HG03039 (cell line): ENCODE data around the gene CAPN11.

ENCODE experiments used
- ATAC-seq: cut with Tn5 transposase; IDR thresholded peaks from one replicate; pipeline ENCODE4 v1.9.1; 2021; ENCODE audit warnings: mild to moderate bottlenecking, moderate library complexity; ENCODE audit not compliant: unreplicated experiment

Gene CAPN11

GRCh38 chr6:44152533-44152932, 6.1 kb upstream of the CAPN11 start:
- ATAC-seq = no peak

- no peak for ATAC-seq
Observed at GRCh38 chr6:44154067-44154466, 4.6 kb upstream of the CAPN11 start.

DNA sequence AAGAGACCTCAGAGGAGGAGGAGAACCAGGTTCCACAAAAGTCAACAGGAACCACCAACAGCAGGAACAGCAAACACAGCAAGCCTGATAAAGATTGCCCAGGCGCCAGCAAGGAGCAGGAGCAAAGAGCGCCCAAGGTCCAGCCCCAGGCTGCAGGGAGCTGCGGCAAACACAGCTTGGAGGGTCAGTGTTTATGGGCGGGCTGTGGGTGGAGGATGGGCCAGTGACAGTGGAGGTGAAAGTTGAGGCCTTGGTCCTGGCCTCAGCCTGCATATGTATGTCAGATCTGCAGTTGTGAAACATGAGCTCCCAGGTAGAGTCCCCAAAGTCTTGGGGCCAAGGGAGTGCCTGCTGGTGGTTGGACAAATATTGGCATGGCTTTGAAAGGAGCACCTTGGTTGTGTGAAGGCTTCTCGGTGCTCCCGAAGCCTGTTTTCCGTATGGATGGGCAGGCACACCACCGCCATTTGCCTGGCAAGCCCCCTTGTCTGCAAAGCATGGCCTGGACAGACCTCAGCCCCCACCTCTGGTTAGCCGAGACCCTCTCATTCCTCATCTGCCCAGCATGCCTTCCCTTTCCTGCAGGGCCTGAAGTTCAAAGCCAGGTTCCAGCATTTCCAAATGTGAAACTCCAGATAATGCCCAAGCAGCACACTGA, 2.0 kb upstream of the CAPN11 start:
- ATAC-seq = no peak

DNA sequence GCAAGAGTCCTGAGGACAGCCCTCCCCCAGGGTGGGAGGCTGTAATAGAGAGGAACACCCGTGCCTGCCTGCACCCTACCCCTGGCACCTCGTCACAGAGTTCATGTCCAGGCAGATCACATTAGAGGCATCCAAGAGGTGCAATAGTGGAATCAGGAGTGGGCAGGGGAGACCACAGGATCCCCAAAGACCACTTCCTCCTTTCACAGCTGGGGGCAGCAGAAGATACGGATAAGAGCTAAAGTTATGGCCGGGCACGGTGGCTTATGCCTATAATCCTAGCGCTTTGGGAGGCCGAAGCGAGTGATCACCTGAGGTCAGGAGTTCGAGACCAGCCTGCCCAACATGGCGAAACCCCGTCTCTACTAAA, 1.5 kb upstream of the CAPN11 start:
- no peak for ATAC-seq

DNA sequence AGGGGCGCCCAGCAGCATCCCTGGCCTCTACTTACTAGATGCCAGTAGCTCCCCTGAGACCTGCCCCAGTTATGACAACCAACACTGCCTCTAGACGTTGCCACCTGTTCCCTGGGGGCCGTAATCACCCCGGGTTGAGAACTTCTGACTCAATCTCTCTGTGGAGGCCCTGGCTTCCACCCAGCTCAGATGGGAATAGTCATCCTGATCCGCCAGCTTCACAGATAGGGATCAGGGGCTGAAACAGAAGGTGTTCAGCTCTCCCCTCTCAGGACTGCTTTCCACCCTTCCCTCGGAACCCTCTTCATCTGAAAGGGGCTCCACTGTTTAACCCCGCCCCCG, 3.3 kb downstream of the CAPN11 start:
- no peak for ATAC-seq

- ATAC-seq = no peak
Observed at GRCh38 chr6:44162876-44163625, 4.4 kb downstream of the CAPN11 start.

GRCh38 chr6:44166116-44166515, 7.5 kb downstream of the CAPN11 start:
- ATAC-seq = no peak

DNA sequence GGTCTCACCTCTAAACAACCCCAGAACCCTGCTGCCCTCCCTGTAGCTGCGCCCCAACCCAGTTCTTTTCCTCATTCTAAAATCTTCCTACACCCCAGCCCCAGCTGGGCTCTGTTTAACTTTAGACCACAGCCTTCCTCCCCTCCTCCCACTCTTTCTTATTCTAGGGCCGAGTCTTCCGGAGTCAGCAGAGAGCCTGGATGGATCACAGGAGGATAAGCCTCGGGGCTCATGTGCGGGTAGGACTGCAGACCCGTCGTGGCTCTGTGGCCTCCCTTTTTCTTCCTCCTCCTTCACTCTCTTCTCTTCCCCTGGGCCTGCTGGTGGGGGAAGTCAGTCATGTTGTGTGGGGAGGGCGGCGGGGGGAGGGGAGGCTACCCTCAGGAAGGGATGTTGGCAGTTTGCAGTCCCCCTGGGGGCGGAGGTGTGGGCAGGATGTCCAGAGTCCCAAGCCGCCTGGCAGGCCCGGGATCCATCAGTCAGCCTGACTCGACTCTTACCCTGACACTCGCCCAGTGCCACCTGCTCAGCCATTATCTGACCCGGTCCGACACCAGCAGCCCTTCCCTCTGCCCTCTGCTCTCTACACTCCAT, 8.1 kb downstream of the CAPN11 start:
- ATAC-seq = no peak

DNA sequence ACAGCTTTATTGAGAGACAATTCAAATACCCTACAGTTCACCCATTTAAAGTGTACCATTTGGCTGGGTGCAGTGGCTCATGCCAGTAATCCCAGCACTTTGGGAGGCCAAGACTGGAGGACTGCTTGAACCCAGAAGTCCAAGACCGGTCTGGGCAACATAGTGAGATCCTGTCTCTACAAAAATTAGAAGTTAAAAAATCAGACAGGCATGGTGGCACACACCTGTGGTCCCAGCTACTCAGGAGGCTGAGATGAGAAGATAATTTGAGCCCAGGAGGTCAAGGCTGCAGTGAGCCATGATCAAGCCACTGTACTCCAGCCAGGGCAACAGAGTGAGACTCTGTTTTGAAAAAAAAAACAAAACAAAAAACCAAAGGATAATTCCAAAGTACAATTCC, 8.9 kb downstream of the CAPN11 start:
- no peak for ATAC-seq

DNA sequence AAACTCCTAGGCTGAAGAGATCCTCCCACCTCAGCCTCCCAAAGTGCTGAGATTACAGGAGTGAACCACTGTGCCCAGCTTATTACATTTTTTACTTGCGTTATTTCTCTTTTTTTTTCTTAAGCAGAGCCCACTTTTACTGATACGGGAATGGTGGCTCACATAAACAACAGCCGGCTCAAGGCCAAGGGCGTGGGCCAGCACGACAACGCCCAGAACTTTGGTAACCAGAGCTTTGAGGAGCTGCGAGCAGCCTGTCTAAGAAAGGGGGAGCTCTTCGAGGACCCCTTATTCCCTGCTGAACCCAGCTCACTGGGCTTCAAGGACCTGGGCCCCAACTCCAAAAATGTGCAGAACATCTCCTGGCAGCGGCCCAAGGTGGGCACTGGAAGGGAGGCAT, 10.5 kb downstream of the CAPN11 start:
- no peak for ATAC-seq

- no peak for ATAC-seq
Observed at GRCh38 chr6:44169886-44170570, 11.4 kb downstream of the CAPN11 start.

- ATAC-seq = no peak
Observed at GRCh38 chr6:44171899-44172546, 13.4 kb downstream of the CAPN11 start.

- ATAC-seq = peak; percentile 57
Observed at GRCh38 chr6:44172731-44173500, 14.3 kb downstream of the CAPN11 start.

GRCh38 chr6:44176130-44176761, 17.6 kb downstream of the CAPN11 start:
- ATAC-seq = no peak

DNA sequence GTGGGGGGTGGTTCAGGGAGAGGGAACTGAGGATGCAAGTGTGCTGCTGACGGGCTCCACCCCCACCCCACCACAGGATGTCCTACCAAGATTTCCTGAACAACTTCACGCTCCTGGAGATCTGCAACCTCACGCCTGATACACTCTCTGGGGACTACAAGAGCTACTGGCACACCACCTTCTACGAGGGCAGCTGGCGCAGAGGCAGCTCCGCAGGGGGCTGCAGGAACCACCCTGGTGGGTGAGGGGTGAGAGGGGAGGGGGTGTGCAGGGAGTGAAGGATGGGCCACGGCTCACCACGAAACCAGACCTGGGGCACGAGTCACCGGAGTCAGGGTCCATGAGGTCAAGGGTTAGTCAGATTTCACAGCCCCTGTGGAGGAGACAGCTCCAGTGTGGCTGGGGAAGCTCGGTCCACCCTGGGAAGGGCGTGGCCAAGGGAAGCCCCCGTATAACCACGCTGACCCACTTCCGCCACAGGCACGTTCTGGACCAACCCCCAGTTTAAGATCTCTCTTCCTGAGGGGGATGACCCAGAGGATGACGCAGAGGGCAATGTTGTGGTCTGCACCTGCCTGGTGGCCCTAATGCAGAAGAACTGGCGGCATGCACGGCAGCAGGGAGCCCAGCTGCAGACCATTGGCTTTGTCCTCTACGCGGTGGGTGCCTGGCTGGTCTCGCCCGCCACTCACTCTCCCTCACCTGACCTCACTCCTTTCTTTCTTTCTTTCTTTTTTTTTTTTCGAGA, 18.3 kb downstream of the CAPN11 start:
- ATAC-seq = no peak

DNA sequence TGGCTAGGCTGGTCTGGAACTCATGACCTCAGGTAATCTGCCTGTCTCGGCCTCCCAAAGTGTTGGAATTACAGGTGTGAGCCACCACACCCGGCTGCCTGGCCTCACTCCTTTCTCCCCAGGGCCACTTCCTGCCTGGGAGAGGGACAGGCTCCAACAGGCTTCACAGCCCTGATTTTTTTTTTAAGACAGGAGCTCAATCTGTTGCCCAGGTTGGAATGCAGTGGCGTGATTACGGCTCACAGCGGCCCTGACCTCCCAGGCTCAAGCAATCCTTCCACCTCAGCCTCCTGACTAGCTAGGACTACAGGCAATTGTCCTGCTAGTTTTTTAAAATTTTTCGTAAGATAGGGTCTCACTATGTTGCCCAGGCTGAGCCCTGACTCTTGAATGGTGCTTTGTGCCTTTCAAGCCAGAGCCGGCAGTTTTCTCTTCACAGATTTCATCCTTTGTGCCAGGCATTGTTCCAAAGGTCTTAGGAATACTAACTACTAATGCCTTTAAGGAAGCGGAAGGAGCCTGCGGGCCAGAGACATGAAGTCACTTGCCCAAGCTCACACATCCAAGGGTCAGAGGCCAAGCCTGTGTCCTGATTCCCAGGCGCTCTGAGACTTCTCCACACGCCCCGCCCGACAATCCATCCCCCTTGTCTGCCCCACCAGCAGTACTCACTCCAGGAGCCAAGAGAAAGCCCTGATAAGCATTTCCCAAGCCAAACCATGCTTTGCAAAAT, 19.2 kb downstream of the CAPN11 start:
- ATAC-seq = no peak

GRCh38 chr6:44178424-44179071, 19.9 kb downstream of the CAPN11 start:
- ATAC-seq = no peak

GRCh38 chr6:44179072-44179536, 20.5 kb downstream of the CAPN11 start:
- ATAC-seq = no peak
